GM12878 (cell line): ENCODE results near the gene RASAL2. TPM values are rescaled to one million over a fixed set of nuclear protein-coding genes. Genes with fewer than 3 reads are reported as not detected.
A peak's percentile ranks its signal among the peaks of the same experiment; 100 is the strongest.

ENCODE experiments used
- ASH2L ChIP-seq: fragments of 300-600, 200-600 bp; sonication (generic); IDR thresholded peaks from 2 replicates; pipeline ENCODE4 v1.6.1; 2017; ENCODE audit warnings: low read depth, mild to moderate bottlenecking, borderline replicate concordance
- CHD2 ChIP-seq: IDR thresholded peaks from 2 replicates; pipeline ENCODE4 v1.6.1; 2011; ENCODE audit warnings: low read depth, low read length, improper control_type of control experiment, borderline replicate concordance
- EGR1 ChIP-seq, 2 experiments: IDR thresholded peaks; 1 replicate in 1 of 2; 2 replicates in 1 of 2; pipeline ENCODE4 v1.6.1; 2011 to 2012; ENCODE audit warnings: low read depth in 2 of 2, low read length in 2 of 2, borderline replicate concordance in 1 of 2, mild to moderate bottlenecking in 1 of 2, moderate library complexity in 1 of 2
- MEF2B ChIP-seq: fragments of 450-650 bp; IDR thresholded peaks from 2 replicates; pipeline ENCODE4 v1.6.1; 2018; ENCODE audit warnings: mild to moderate bottlenecking, moderate library complexity; ENCODE audit not compliant: partially characterized antibody, poor library complexity, severe bottlenecking
- MTA3 ChIP-seq: IDR thresholded peaks from 2 replicates; pipeline ENCODE4 v1.6.1; 2012; ENCODE audit warnings: low read length, inconsistent platforms, borderline replicate concordance
- POU2F2 ChIP-seq: IDR thresholded peaks from 3 replicates; pipeline ENCODE4 v1.6.1; 2011; ENCODE audit warnings: low read depth, mild to moderate bottlenecking, low read length, borderline replicate concordance
- RAD51 ChIP-seq: fragments of 450-650 bp; IDR thresholded peaks from 2 replicates; pipeline ENCODE4 v1.6.1; 2016; ENCODE audit warnings: moderate library complexity, mild to moderate bottlenecking, inconsistent platforms
- TAF1 ChIP-seq: IDR thresholded peaks from 2 replicates; pipeline ENCODE4 v1.6.1; 2011; ENCODE audit warnings: mild to moderate bottlenecking, low read depth, low read length, borderline replicate concordance
- YY1 ChIP-seq: IDR thresholded peaks from 2 replicates; pipeline ENCODE4 v1.6.1; 2011; ENCODE audit warnings: low read depth, mild to moderate bottlenecking, low read length
- polyA plus RNA-seq, 11 experiments: library from polyadenylated mRNA; depleted of rRNA in 4 of 11; unstranded in 6 of 11; stranded (reverse) in 5 of 11; fragments of >200 nt; fragmentation: Nextera tagmentation in 4 of 11; fragmentation: Illumina TruSeq in 1 of 11; extraction: Ambion mirVana in 4 of 11; extraction: Trizol in 1 of 11; gene quantifications; 1 replicate in 1 of 11; 2 replicates in 10 of 11; pipeline versions ENCODE4 v1.2.1 to v1.2.3, GENCODE V29; 2011 to 2016; ENCODE audit warnings: inconsistent platforms in 2 of 11, missing spikeins in 2 of 11, low read depth in 1 of 11
- total RNA-seq, 4 experiments: library from RNA; depleted of rRNA in 3 of 4; stranded (reverse); fragments of >200 nt in 3 of 4; fragmentation: Illumina TruSeq in 1 of 4; extraction: Trizol in 1 of 4; gene quantifications; 2 replicates each; pipeline versions ENCODE4 v1.2.1 to v1.2.3, GENCODE V29; 2013 to 2021
- TF ChIP-seq, protein P1 (sequence below): fragments of 450-650 bp; conservative IDR thresholded peaks from 2 replicates; pipeline ENCODE4 v1.6.1; 2017; ENCODE audit warnings: mild to moderate bottlenecking, moderate library complexity
- TF ChIP-seq, protein P2 (sequence below): fragments of 450-650 bp; IDR thresholded peaks from 2 replicates; pipeline ENCODE4 v1.6.1; 2017; ENCODE audit warnings: mild to moderate bottlenecking
- TF ChIP-seq, protein P3 (sequence below): fragments of 450-650 bp; formaldehyde crosslinking; IDR thresholded peaks from 2 replicates; pipeline ENCODE4 v1.5.0; 2022; ENCODE audit warnings: mild to moderate bottlenecking, missing genetic modification characterization
- TF ChIP-seq, protein P4 (sequence below): fragments of 150-350 bp; IDR thresholded peaks from 2 replicates; pipeline ENCODE4 v1.6.1; 2016; ENCODE audit warnings: low read depth, low read length

Gene RASAL2
- total and polyA plus RNA-seq, 10 of the 15 experiments (the other 5 are each of a cell fraction or from before 2014, with no cell fraction given): 0.02 to 6.9 (median 0.17) TPM; not detected in 1

DNA sequence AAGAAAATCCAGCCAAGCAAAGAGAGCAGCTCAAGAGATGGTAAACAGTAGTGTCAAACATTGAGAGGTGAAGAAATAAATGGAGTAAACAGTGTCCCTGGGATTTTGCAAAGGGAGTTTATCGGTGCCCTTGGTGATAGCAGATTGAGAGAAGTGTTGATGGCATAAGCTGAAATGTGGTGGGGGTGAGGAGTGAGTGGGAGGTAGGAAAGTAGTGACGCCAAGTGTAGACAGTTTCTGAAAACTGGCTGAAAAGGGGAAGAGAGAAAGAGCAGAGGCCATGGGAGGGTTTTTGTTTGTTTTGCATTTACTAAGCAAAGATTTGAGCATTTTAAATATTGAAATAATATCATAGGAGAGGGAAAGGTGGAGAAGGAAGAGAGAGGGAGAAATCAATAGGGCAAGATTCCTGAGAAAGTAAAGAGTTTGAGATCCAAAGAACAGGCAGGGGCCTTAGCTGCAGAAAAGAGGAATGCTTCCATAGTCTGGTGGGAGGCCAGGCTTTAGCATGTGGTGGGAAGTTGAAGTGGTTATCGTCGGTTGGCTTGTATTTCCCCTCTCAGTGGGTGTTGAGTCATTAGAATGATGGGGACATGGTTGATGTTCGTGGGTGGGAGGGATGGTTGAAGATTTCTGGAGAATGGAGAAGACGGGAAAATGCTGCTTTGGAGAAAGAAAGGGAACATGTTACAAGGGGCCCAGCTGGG, 26.8 kb upstream of the RASAL2 start (continued):
- TF ChIP-seq RAD51 (peak; percentile 38; the same call in 1 of the 2 replicates), YY1 (no peak), EGR1 (IDR thresholded peaks at IDR 0.05; ENCODE audit: borderline replicate concordance in 1 of 2, low read depth in 2 of 2, low read length in 2 of 2) (peak in 1 of 2 experiments; percentile 53; a peak in 1 of 3 replicates), POU2F2 (no peak; the same call in 2 of the 3 replicates), MEF2B (peak; percentile 49), TAF1 (no peak), MTA3 (no peak; the same call in 1 of the 2 replicates), CHD2 (peak; percentile 57; the same call in 1 of the 2 replicates), ASH2L (no peak)
- TF ChIP-seq, protein P1, sequence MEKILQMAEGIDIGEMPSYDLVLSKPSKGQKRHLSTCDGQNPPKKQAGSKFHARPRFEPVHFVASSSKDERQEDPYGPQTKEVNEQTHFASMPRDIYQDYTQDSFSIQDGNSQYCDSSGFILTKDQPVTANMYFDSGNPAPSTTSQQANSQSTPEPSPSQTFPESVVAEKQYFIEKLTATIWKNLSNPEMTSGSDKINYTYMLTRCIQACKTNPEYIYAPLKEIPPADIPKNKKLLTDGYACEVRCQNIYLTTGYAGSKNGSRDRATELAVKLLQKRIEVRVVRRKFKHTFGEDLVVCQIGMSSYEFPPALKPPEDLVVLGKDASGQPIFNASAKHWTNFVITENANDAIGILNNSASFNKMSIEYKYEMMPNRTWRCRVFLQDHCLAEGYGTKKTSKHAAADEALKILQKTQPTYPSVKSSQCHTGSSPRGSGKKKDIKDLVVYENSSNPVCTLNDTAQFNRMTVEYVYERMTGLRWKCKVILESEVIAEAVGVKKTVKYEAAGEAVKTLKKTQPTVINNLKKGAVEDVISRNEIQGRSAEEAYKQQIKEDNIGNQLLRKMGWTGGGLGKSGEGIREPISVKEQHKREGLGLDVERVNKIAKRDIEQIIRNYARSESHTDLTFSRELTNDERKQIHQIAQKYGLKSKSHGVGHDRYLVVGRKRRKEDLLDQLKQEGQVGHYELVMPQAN: 0 out of 2 replicates have a peak, but pooled peaks have one; percentile 11
- TF ChIP-seq, protein P2, sequence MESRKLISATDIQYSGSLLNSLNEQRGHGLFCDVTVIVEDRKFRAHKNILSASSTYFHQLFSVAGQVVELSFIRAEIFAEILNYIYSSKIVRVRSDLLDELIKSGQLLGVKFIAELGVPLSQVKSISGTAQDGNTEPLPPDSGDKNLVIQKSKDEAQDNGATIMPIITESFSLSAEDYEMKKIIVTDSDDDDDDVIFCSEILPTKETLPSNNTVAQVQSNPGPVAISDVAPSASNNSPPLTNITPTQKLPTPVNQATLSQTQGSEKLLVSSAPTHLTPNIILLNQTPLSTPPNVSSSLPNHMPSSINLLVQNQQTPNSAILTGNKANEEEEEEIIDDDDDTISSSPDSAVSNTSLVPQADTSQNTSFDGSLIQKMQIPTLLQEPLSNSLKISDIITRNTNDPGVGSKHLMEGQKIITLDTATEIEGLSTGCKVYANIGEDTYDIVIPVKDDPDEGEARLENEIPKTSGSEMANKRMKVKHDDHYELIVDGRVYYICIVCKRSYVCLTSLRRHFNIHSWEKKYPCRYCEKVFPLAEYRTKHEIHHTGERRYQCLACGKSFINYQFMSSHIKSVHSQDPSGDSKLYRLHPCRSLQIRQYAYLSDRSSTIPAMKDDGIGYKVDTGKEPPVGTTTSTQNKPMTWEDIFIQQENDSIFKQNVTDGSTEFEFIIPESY: no peak
- TF ChIP-seq, protein P3, sequence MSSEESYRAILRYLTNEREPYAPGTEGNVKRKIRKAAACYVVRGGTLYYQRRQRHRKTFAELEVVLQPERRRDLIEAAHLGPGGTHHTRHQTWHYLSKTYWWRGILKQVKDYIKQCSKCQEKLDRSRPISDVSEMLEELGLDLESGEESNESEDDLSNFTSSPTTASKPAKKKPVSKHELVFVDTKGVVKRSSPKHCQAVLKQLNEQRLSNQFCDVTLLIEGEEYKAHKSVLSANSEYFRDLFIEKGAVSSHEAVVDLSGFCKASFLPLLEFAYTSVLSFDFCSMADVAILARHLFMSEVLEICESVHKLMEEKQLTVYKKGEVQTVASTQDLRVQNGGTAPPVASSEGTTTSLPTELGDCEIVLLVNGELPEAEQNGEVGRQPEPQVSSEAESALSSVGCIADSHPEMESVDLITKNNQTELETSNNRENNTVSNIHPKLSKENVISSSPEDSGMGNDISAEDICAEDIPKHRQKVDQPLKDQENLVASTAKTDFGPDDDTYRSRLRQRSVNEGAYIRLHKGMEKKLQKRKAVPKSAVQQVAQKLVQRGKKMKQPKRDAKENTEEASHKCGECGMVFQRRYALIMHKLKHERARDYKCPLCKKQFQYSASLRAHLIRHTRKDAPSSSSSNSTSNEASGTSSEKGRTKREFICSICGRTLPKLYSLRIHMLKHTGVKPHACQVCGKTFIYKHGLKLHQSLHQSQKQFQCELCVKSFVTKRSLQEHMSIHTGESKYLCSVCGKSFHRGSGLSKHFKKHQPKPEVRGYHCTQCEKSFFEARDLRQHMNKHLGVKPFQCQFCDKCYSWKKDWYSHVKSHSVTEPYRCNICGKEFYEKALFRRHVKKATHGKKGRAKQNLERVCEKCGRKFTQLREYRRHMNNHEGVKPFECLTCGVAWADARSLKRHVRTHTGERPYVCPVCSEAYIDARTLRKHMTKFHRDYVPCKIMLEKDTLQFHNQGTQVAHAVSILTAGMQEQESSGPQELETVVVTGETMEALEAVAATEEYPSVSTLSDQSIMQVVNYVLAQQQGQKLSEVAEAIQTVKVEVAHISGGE (CRISPR knock-in tag): no peak
- TF ChIP-seq, protein P4, sequence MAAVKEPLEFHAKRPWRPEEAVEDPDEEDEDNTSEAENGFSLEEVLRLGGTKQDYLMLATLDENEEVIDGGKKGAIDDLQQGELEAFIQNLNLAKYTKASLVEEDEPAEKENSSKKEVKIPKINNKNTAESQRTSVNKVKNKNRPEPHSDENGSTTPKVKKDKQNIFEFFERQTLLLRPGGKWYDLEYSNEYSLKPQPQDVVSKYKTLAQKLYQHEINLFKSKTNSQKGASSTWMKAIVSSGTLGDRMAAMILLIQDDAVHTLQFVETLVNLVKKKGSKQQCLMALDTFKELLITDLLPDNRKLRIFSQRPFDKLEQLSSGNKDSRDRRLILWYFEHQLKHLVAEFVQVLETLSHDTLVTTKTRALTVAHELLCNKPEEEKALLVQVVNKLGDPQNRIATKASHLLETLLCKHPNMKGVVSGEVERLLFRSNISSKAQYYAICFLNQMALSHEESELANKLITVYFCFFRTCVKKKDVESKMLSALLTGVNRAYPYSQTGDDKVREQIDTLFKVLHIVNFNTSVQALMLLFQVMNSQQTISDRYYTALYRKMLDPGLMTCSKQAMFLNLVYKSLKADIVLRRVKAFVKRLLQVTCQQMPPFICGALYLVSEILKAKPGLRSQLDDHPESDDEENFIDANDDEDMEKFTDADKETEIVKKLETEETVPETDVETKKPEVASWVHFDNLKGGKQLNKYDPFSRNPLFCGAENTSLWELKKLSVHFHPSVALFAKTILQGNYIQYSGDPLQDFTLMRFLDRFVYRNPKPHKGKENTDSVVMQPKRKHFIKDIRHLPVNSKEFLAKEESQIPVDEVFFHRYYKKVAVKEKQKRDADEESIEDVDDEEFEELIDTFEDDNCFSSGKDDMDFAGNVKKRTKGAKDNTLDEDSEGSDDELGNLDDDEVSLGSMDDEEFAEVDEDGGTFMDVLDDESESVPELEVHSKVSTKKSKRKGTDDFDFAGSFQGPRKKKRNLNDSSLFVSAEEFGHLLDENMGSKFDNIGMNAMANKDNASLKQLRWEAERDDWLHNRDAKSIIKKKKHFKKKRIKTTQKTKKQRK: no peak
